Caco-2 (cell line): Measurements from ENCODE around the gene KRT86. TPM values are rescaled to one million over a fixed set of nuclear protein-coding genes. Genes with fewer than 3 reads are reported as not detected.
A peak's percentile ranks its signal among the peaks of the same experiment; 100 is the strongest.

Experiments used
- BruUV-seq: library from RNA; stranded (reverse); fragments of 400-500 nt; replicated peaks from 2 replicates; lab custom pipeline; 2021; lab: Mats Ljungman, UMichigan
- CTCF ChIA-PET: fragments of 300-600 bp; sonication (Branson Sonifier 250); formaldehyde crosslinking; loops from one replicate; lab custom pipeline; 2022; ENCODE audit warnings: antibody characterized with exemption; lab: Charles Lee
- POLR2A ChIA-PET: fragments of 300-600 bp; sonication (Branson Sonifier 250); formaldehyde crosslinking; loops from one replicate; lab custom pipeline; 2022; ENCODE audit warnings: antibody characterized with exemption; lab: Charles Lee
- DNase-seq, 2 experiments: peaks; one replicate each; pipeline versions ENCODE4 v3.0.0 to v3.0.0-alpha.2; 2020 to 2022
- H3K27me3 ChIP-seq: replicated peaks from 2 replicates; pipeline ENCODE4 v1.6.0; 2011; ENCODE audit warnings: low read length; ENCODE audit not compliant: control insufficient read depth, insufficient read depth
- H3K36me3 ChIP-seq: 2 replicates; pipeline ENCODE4 v1.5.1; 2011; ENCODE audit warnings: low read length; ENCODE audit not compliant: control insufficient read depth, insufficient read depth
- H3K4me1 ChIP-seq: fragments of 250-450 bp; sonication (Bioruptor Pico); 2 replicates; pipeline ENCODE4 v1.5.1; 2020; ENCODE audit warnings: mild to moderate bottlenecking
- H3K4me3 ChIP-seq: 2 replicates; pipeline ENCODE4 v1.5.1; 2011; ENCODE audit warnings: low read depth, mild to moderate bottlenecking, control low read depth, low read length
- H3K9me3 ChIP-seq: fragments of 250-450 bp; sonication (Bioruptor Pico); 2 replicates; pipeline ENCODE4 v1.5.1; 2020; ENCODE audit warnings: mild to moderate bottlenecking, moderate library complexity
- H3K27ac Mint-ChIP-seq: one replicate; pipeline ENCODE4 v1.8.0; 2022; ENCODE audit warnings: mixed read lengths; ENCODE audit not compliant: unreplicated experiment
- H3K27me3 Mint-ChIP-seq: one replicate; pipeline ENCODE4 v1.8.0; 2022; ENCODE audit warnings: mixed read lengths; ENCODE audit not compliant: insufficient read depth, unreplicated experiment
- H3K36me3 Mint-ChIP-seq: one replicate; pipeline ENCODE4 v1.8.0; 2022; ENCODE audit warnings: mild to moderate bottlenecking, mixed read lengths; ENCODE audit not compliant: insufficient read depth, unreplicated experiment
- H3K4me1 Mint-ChIP-seq: one replicate; pipeline ENCODE4 v1.8.0; 2022; ENCODE audit warnings: low read depth, mixed read lengths; ENCODE audit not compliant: unreplicated experiment
- H3K4me3 Mint-ChIP-seq: one replicate; pipeline ENCODE4 v1.8.0; 2022; ENCODE audit warnings: mild to moderate bottlenecking, moderate library complexity, mixed read lengths; ENCODE audit not compliant: unreplicated experiment
- H3K9me3 Mint-ChIP-seq: one replicate; pipeline ENCODE4 v1.8.0; 2022; ENCODE audit warnings: mixed read lengths; ENCODE audit not compliant: unreplicated experiment
- intact Hi-C: fragments of 100-400 bp; cut with micrococcal nuclease; formaldehyde crosslinking; loops from one replicate; pipeline ENCODE4 v1.10.0; 2022; ENCODE audit not compliant: unreplicated experiment
- total RNA-seq: library from RNA; stranded (reverse); gene quantifications from 2 replicates; pipeline ENCODE4 v1.2.3, GENCODE V29; 2022
- TF ChIP-seq, protein P1 (sequence below), 2 experiments: fragments of 200-600 bp in 1 of 2; IDR thresholded peaks; 1 replicate in 1 of 2; 2 replicates in 1 of 2; pipeline versions ENCODE4 v1.5.1 to v1.8.0; 2011 to 2022; ENCODE audit warnings: antibody characterized with exemption in 1 of 2, control low read depth in 1 of 2, inconsistent platforms in 1 of 2, low read depth in 1 of 2, low read length in 1 of 2, mild to moderate bottlenecking in 1 of 2, moderate library complexity in 1 of 2; ENCODE audit not compliant: insufficient read depth in 1 of 2, severe bottlenecking in 1 of 2, unreplicated experiment in 1 of 2

The KRT86 gene
- total RNA-seq, 1 experiment from 2014 or later = not detected

DNA sequence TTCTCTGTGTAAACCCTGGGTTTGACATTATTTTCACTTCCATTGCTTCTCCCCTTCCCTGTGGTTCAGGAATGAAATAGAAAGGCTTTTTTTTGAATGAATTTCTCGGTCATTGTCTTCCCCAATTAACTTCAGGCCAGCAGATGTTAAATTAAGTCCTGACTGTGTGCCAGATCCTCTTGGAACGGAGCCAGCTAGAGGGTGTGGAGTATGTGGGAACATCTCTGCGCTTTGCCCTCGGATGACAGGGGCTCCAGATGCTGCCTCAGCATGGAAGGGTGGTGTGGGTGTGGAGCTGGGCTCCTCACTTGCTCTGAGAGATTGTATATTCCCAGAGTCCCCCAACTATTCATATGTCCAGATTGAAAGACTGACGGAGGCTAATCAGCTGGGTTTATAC lies 79.8 kb downstream of the KRT86 start:
- no TSS peak for BruUV-seq
- CTCF ChIA-PET = no interaction called here
- POLR2A ChIA-PET = no interaction called here

DNA sequence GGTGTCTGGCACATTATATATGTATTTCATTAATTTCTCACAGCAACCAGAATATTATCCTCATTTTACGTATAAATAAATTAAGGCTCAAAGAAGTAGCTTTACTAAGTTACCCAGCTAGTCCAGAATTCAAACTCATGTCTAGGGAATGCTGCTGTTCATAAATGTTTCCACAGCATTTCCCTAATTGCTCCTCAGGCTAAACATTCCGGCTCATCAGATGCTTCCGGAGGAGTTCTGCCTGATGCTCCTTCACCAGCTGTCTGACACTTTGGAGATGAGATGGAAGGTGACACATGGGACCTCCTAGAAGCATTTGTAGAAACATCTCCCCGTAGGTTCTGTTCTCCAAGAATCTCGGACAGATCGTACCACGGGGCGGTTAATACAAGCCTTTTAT lies 80.7 kb downstream of the KRT86 start:
- Histone ChIP-seq H3K4me1 (no peaks in the 10 kb centered on the region), H3K27me3 (no peaks in the 10 kb centered on the region), H3K4me3 (no peak overlapping the region), H3K9me3 (no peaks in the 10 kb centered on the region), H3K36me3 (no peaks in the 10 kb centered on the region)
- Mint-ChIP-seq H3K9me3 (no peaks in the 10 kb centered on the region), H3K4me3 (no peak overlapping the region), H3K36me3 (no peaks in the 10 kb centered on the region), H3K27ac (no peak overlapping the region), H3K27me3 (peaks cover 4% of the 10 kb centered on the region), H3K4me1 (no peaks in the 10 kb centered on the region)
- ChIA-PET CTCF (no interaction called here), POLR2A (no interaction called here)
- BruUV-seq = no TSS peak
- intact Hi-C loops = no loop called here
- TF ChIP-seq, protein P1, sequence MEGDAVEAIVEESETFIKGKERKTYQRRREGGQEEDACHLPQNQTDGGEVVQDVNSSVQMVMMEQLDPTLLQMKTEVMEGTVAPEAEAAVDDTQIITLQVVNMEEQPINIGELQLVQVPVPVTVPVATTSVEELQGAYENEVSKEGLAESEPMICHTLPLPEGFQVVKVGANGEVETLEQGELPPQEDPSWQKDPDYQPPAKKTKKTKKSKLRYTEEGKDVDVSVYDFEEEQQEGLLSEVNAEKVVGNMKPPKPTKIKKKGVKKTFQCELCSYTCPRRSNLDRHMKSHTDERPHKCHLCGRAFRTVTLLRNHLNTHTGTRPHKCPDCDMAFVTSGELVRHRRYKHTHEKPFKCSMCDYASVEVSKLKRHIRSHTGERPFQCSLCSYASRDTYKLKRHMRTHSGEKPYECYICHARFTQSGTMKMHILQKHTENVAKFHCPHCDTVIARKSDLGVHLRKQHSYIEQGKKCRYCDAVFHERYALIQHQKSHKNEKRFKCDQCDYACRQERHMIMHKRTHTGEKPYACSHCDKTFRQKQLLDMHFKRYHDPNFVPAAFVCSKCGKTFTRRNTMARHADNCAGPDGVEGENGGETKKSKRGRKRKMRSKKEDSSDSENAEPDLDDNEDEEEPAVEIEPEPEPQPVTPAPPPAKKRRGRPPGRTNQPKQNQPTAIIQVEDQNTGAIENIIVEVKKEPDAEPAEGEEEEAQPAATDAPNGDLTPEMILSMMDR (IDR thresholded peaks at IDR 0.05; ENCODE audit: insufficient read depth in 1 of 2, low read depth in 1 of 2, low read length in 1 of 2, severe bottlenecking in 1 of 2, unreplicated experiment in 1 of 2) = no peak
- DNase-seq = peak in 1 of 2 experiments; percentile 3

More for the DNA sequence above, 79.8 kb downstream of the KRT86 start:
- H3K4me1 ChIP-seq = no peaks in the 10 kb centered on the region
- no peaks in the 10 kb centered on the region for H3K9me3 ChIP-seq
- H3K4me3 ChIP-seq = no peak overlapping the region
- Mint-ChIP-seq H3K27ac (no peak overlapping the region), H3K36me3 (no peaks in the 10 kb centered on the region), H3K4me1 (no peaks in the 10 kb centered on the region), H3K4me3 (no peak overlapping the region), H3K9me3 (no peaks in the 10 kb centered on the region), H3K27me3 (no peaks in the 10 kb centered on the region)
- DNase-seq = peak in 1 of 2 experiments; percentile 5
- TF ChIP-seq, protein P1 (IDR thresholded peaks at IDR 0.05; ENCODE audit: insufficient read depth in 1 of 2, low read depth in 1 of 2, low read length in 1 of 2, severe bottlenecking in 1 of 2, unreplicated experiment in 1 of 2) = no peak
- H3K27me3 ChIP-seq = no peaks in the 10 kb centered on the region
- intact Hi-C loops = no loop called here
- no peaks in the 10 kb centered on the region for H3K36me3 ChIP-seq

DNA sequence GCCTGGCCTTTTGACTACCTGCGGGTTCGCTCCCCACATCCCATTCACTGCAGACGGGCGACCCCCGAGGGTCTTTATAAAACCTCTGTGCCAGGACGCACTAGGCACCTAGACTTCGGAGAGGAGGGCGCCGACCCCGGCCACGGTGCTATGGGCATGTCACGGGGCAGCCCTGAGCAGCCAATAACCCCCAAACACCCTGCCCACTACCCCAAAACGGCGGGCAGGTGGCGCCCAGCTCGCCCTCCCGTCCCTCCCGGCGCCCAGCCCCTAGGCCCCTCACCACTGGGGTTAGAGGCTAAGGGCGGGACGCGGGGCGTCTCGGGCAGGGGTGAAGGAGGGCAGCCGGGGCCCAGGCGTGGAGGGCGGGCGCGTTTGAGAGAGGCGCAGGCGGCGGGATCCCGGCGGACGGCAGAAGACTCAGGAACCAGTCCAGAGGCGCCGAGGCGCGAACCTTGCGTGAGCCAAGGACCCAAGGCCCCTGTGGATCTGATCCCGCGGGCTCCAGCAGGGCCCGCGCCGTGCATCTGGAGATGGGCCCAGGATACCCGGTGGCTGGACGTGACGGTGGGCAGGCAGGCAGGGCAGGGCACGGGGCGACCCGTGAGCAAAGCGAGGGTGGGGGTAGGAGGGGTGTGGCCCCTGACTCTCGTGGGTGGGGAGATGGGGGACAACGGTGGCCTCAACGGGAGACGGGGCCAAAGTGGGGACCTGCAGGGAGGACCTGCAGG lies 81.8 kb downstream of the KRT86 start:
- no peaks in the 10 kb centered on the region for H3K4me1 Mint-ChIP-seq
- no peaks in the 10 kb centered on the region for H3K36me3 Mint-ChIP-seq
- peaks cover 4% of the 10 kb centered on the region for H3K27me3 Mint-ChIP-seq
- CTCF ChIA-PET = no interaction called here
- Histone ChIP-seq H3K9me3 (no peaks in the 10 kb centered on the region), H3K36me3 (no peaks in the 10 kb centered on the region), H3K4me1 (no peaks in the 10 kb centered on the region), H3K4me3 (no peak overlapping the region), H3K27me3 (no peaks in the 10 kb centered on the region)
- H3K4me3 Mint-ChIP-seq = no peak overlapping the region
- intact Hi-C loops = no loop called here
- BruUV-seq = no TSS peak
- POLR2A ChIA-PET = no interaction called here
- TF ChIP-seq, protein P1 (IDR thresholded peaks at IDR 0.05; ENCODE audit: insufficient read depth in 1 of 2, low read depth in 1 of 2, low read length in 1 of 2, severe bottlenecking in 1 of 2, unreplicated experiment in 1 of 2) = no peak
- DNase-seq = peak in 1 of 2 experiments; percentile 17
- no peak overlapping the region for H3K27ac Mint-ChIP-seq
- H3K9me3 Mint-ChIP-seq = no peaks in the 10 kb centered on the region
